ENCODE data around the gene ERFE. TPM values are rescaled to one million over a fixed set of nuclear protein-coding genes. Genes with fewer than 3 reads are reported as not detected.

ERFE gene
- total and polyA plus RNA-seq, 5 donors: 0.16 to 0.81 (median 0.52) TPM; not detected in 1

DNA sequence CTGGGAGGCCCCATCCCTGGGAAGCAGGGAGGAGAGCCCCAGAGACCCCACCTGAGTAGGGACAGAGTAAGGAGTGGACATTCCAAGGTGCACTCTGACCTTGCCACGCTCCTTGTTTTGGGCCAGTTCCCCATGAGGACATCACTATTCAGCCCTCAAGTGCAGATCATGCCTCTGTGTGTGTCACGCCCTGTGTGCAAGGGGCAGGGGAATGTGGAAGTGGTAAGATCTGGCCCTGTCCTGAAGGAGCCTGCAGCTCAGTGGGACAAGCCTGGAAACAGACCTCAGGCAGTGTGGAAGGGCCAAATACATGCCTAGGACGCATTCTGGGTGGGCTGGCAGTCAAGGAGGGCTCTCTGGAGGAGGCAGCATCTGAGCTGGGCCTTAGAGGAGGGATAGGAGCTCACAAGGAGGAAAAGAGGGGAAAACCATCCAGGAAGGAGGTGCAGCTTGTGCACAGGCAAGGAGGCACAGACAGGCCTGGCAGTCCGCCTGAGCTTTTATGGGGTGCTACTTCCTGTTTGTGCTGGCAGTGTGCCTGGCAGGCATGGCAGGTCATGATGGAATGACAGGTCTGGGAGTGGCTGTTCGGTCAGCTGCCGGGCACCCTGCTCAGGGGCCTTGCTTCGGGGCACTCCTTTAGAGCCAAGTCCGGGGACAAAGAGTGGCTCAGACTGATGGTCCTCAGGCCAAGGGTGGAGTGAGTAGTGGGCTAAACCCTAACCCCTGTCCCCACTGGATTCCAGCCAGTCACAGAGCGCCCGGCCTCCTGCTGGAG lies 17.0 kb upstream of the ERFE start:
- 61% methylated on average over 10 of the region's 10 CpGs for WGBS
- ATAC-seq (no peak), DNase-seq (peak in 1 of 3 donors; percentile 71)
- Histone ChIP-seq H3K27ac (ENCODE audit: low read length) (peak overlapping the region; percentile 34), H3K27me3 (ENCODE audit: control insufficient read depth, insufficient read depth) (no peaks in the 10 kb centered on the region), H3K4me1 (ENCODE audit: control insufficient read depth, insufficient read depth, low read length) (no peaks in the 10 kb centered on the region), H3K4me3 (ENCODE audit: low read length) (no peak overlapping the region), H3K9me3 (ENCODE audit: control insufficient read depth, low read length) (no peaks in the 10 kb centered on the region)
- intact Hi-C loops (cut with DNase I): no loop called here

DNA sequence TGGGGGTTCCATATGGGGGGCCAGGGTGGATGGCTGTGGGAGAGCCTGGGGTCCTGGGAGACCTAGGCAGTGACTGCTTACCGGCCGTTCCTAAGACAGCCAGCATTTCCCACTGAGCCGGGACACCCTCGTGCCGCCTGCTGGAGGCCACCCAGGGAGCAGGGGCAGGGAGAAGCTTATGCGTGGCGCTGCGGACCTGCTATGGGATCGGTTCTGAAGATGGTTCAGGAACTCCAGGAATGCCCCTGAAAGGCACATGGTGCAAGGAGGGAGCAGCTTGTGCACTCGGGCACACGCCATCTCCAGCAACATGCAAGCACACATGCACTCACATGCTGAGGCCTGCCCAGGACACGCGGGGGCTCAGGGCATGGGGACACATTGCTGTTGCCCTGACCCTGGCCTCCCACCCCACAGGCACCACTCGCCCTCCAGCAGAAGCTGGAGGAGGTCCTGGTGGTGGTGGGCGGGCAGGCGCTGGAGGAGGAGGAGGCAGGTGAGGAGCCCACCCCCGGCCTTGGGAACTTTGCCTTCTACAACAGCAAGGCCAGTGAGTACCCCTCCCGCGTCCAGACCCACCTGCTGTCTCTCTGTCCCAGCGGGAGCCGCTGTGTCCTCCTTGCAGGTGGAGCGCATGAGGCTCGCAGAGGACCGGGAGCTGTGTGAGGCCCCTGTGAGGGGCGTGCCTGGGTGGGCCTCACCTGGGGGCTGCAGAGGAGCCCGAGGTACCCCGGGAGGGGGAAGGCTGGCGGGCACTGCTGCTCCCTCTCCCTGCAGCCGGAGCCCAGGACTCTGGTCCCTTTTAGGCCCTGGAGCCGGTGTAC lies 16.2 kb upstream of the ERFE start:
- no peak overlapping the region for H3K4me3 ChIP-seq (ENCODE audit: low read length)
- no peaks in the 10 kb centered on the region for H3K4me1 ChIP-seq (ENCODE audit: control insufficient read depth, insufficient read depth, low read length)
- no peaks in the 10 kb centered on the region for H3K9me3 ChIP-seq (ENCODE audit: control insufficient read depth, low read length)
- DNase-seq: peak in 1 of 3 donors; percentile 65
- ATAC-seq: no peak
- H3K27me3 ChIP-seq (ENCODE audit: control insufficient read depth, insufficient read depth): no peaks in the 10 kb centered on the region
- intact Hi-C loops (cut with DNase I): no loop called here
- 74% methylated on average over 30 of the region's 30 CpGs for WGBS
- H3K27ac ChIP-seq (ENCODE audit: low read length): peak overlapping the region; percentile 34

DNA sequence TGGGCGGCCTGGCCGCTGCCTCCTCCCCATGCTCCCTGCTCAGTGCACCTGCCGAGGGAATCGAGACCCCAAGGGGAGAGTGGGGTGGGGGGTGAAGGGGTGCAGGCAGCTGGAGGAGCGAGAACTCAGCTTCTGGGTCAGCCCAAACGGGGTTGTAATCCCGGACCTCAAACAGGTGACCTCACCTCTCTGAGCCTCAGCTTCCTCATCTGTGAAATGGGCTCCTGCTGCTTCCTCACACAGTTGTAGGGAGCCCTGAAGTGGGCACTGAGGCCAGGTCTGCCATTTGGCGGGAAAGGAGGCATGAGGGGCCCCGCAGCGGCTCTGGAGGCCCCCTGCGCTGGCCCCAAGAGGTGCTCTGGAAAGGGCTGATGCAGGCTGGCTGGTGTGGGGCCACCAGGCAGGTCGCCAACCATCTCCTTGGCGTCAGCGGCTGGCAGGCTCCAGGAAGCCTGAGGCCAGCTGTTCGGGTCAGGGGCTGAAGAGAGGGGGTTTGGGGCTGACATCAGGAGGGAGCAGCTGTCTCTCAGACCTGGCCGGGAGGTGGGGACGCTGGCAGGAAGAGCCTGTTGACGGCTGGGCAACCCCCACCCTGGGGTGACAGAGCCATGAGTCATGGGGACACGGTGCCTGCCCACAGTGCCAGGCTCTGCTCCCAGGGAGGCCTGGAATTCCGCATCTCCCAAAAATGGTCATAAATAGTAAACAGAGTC lies 15.4 kb upstream of the ERFE start:
- WGBS: 62% methylated on average over 20 of the region's 20 CpGs
- ATAC-seq (peak; percentile 22 to 58), DNase-seq (peak; percentile 55 to 77 (median 71))
- H3K9me3 ChIP-seq (ENCODE audit: control insufficient read depth, low read length): no peaks in the 10 kb centered on the region
- intact Hi-C loops (cut with DNase I): no loop called here
- peak overlapping the region; percentile 8 for H3K27ac ChIP-seq (ENCODE audit: low read length)
- no peaks in the 10 kb centered on the region for H3K27me3 ChIP-seq (ENCODE audit: control insufficient read depth, insufficient read depth)
- H3K4me3 ChIP-seq (ENCODE audit: low read length): no peak overlapping the region
- no peaks in the 10 kb centered on the region for H3K4me1 ChIP-seq (ENCODE audit: control insufficient read depth, insufficient read depth, low read length)

DNA sequence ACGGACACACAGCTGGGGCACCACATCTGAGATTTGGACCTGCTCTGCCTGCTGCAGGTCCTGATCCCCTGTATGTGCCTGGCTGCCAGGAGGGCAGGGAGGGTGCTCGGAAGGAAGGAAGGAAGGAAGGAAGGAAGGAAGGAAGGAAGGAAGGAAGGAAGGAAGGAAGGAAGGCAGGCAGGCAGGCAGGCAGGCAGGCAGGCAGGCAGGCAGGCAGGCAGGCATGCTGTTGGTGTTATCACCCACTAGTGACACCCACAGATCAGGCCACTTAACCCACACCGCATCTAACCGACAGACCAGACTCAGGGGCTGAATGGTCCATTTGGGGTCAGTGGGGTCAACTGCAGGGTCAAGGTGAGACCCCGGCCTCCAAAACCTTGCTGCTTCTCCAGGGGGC lies 14.5 kb upstream of the ERFE start:
- intact Hi-C loops (cut with DNase I): no loop called here

DNA sequence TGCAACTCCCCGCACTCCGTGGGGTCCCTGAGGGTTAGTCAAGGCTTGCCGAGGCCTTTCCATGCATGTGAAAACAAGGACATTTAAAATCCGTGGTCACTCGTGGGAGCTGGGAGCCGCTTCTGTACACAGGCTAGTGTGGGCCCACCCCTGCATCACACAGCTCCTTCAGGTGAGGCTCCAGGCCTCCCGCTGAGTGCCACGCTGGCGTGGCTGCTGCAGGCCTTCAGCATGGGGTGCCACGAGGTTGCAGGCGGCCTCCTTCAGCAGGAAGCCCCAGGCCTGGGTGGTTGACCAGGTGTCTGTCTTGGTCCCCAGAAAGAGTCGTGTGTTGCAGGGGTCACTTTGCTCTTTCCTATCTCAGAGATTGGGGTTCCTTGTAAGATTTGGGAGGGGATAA lies 13.7 kb upstream of the ERFE start:
- DNase-seq (no peak), ATAC-seq (no peak)
- Histone ChIP-seq H3K9me3 (ENCODE audit: control insufficient read depth, low read length) (no peaks in the 10 kb centered on the region), H3K4me1 (ENCODE audit: control insufficient read depth, insufficient read depth, low read length) (no peaks in the 10 kb centered on the region), H3K4me3 (ENCODE audit: low read length) (no peak overlapping the region), H3K27ac (ENCODE audit: low read length) (no peak overlapping the region), H3K27me3 (ENCODE audit: control insufficient read depth, insufficient read depth) (no peaks in the 10 kb centered on the region)
- intact Hi-C loops (cut with DNase I): no loop called here
- 83% methylated on average over 12 of the region's 12 CpGs for WGBS

More for the DNA sequence above, 14.5 kb upstream of the ERFE start:
- WGBS: 77% methylated on average over 5 of the region's 5 CpGs
- ATAC-seq (no peak), DNase-seq (no peak)
- Histone ChIP-seq H3K27ac (ENCODE audit: low read length) (peak overlapping the region; percentile 7), H3K27me3 (ENCODE audit: control insufficient read depth, insufficient read depth) (no peaks in the 10 kb centered on the region), H3K4me1 (ENCODE audit: control insufficient read depth, insufficient read depth, low read length) (no peaks in the 10 kb centered on the region), H3K4me3 (ENCODE audit: low read length) (no peak overlapping the region), H3K9me3 (ENCODE audit: control insufficient read depth, low read length) (no peaks in the 10 kb centered on the region)

DNA sequence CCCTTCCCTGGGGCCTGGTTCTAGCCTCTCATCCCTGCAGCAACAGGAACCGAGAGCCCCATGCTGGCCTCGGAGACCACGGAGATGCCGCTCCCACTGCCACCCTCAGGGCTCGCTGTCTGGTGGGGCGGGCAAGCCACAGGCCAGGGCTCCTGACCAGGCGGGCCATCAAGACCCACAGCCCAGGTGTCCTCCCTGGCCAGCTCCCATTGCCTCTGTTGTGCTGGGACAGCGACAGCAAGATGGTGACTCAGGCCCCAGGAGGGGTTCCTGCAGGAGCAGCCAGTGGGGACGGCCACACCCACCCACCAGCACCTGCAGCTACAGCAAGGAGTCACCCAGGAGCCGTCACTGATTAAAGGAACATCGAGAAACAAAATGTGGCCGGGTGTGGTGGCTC lies 12.9 kb upstream of the ERFE start:
- Histone ChIP-seq H3K27ac (ENCODE audit: low read length) (no peak overlapping the region), H3K9me3 (ENCODE audit: control insufficient read depth, low read length) (no peaks in the 10 kb centered on the region), H3K4me1 (ENCODE audit: control insufficient read depth, insufficient read depth, low read length) (no peaks in the 10 kb centered on the region), H3K4me3 (ENCODE audit: low read length) (no peak overlapping the region), H3K27me3 (ENCODE audit: control insufficient read depth, insufficient read depth) (no peaks in the 10 kb centered on the region)
- intact Hi-C loops (cut with DNase I): no loop called here
- 80% methylated on average over 12 of the region's 12 CpGs for WGBS
- ATAC-seq (no peak), DNase-seq (no peak)

DNA sequence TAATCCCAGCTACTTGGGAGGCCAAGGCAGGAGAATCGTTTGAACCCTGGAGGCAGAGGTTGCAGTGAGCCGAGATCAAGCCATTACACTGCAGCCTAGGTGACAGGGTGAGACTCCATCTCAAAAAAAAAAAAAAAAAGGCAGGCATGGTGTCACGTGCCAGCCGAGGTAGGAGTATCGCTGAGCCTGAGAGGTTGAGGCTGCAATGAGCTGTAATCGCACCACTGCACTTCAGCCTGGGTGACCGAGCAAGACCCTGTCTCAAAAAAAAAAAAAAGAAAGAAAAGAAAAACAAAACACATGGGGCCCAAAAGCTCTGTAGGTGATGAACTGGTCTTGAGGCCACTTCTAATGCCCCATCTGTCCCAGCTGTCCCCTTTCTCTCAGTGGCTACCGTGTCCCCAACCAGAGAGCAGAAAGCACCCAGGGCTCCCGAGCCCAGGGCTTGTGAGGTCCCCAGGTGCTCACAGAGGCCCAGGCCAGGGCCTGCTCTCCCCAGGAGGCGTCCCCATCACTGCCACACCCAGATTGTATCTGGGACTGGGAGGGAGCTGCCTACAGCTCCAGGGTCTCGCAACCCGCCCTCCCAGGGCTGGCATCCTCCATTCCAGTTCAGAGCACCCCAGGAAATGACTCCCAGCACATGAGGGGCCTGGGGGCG lies 11.8 kb upstream of the ERFE start:
- 80% methylated on average over 13 of the region's 13 CpGs for WGBS
- no peak for ATAC-seq
- Histone ChIP-seq H3K27me3 (ENCODE audit: control insufficient read depth, insufficient read depth) (no peaks in the 10 kb centered on the region), H3K27ac (ENCODE audit: low read length) (no peak overlapping the region), H3K4me1 (ENCODE audit: control insufficient read depth, insufficient read depth, low read length) (no peaks in the 10 kb centered on the region), H3K9me3 (ENCODE audit: control insufficient read depth, low read length) (no peaks in the 10 kb centered on the region), H3K4me3 (ENCODE audit: low read length) (no peak overlapping the region)
- no peak for DNase-seq
- intact Hi-C loops (cut with DNase I): no loop called here

DNA sequence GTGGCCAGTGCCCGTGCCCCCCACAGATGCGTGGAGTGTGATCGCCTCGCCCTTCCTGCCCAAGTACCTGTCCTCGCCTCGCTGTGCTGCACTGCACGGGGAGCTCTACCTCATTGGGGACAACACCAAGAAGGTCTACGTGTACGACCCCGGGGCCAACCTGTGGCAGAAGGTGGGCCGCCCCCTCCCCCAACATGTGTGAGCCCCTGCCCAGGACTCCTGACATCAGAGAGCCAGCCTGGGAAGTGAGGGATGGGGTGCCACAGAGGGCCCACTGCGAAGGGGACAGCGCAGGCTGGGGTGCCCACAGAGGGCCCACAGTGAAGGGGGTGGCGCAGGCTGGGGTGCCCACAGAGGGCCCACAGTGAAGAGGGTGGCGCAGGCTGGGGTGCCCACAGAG lies 9.8 kb upstream of the ERFE start:
- H3K4me3 ChIP-seq (ENCODE audit: low read length): no peak overlapping the region
- intact Hi-C loops (cut with DNase I): no loop called here
- no peaks in the 10 kb centered on the region for H3K27me3 ChIP-seq (ENCODE audit: control insufficient read depth, insufficient read depth)
- no peaks in the 10 kb centered on the region for H3K4me1 ChIP-seq (ENCODE audit: control insufficient read depth, insufficient read depth, low read length)
- DNase-seq (peak in 2 of 3 donors; percentile 43 to 58), ATAC-seq (no peak)
- WGBS: 93% methylated on average over 15 of the region's 15 CpGs
- H3K27ac ChIP-seq (ENCODE audit: low read length): no peak overlapping the region
- no peaks in the 10 kb centered on the region for H3K9me3 ChIP-seq (ENCODE audit: control insufficient read depth, low read length)

DNA sequence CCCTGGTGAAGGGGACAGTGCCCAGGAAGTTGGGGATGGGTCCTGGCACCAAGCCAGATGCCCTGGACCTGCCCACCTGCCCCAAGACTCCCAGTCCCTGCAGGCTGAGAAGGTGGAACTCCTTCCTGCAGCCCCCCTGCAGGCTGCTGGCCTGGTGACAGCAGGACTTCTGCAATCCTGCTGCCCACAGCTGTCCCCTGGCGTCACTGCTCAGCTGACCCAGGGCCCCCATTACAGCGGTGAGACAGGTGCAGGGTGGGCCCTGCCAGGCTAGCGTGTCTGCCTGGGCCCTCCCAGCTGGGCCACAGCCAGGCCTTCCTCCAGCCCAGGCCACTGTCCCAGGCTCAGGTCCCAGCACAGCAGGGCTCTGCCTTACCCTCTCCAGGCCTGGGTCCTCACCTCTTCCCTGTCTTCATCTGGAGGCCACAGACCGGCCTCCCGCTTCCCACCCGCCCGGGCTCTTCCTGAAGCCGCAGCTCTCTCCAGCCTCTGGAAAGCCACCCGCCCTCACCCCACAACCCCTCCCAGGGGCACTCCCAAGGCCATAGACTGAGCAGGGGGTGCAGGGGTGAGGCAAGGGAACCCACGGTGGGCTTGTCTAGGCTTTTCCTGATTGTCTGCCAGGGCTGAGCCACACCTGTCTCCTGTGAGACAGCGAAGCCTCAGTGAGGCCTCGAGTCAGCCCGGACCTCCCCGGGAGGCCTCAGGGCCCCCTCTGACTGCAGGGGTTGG lies 8.8 kb upstream of the ERFE start:
- DNase-seq (peak in 2 of 3 donors; percentile 33 to 51), ATAC-seq (no peak)
- intact Hi-C loops (cut with DNase I): no loop called here
- Histone ChIP-seq H3K27ac (ENCODE audit: low read length) (no peak overlapping the region), H3K9me3 (ENCODE audit: control insufficient read depth, low read length) (no peaks in the 10 kb centered on the region), H3K4me3 (ENCODE audit: low read length) (no peak overlapping the region), H3K27me3 (ENCODE audit: control insufficient read depth, insufficient read depth) (no peaks in the 10 kb centered on the region), H3K4me1 (ENCODE audit: control insufficient read depth, insufficient read depth, low read length) (no peaks in the 10 kb centered on the region)
- whole genome bisulfite sequencing: 78% methylated on average over 14 of the region's 14 CpGs

DNA sequence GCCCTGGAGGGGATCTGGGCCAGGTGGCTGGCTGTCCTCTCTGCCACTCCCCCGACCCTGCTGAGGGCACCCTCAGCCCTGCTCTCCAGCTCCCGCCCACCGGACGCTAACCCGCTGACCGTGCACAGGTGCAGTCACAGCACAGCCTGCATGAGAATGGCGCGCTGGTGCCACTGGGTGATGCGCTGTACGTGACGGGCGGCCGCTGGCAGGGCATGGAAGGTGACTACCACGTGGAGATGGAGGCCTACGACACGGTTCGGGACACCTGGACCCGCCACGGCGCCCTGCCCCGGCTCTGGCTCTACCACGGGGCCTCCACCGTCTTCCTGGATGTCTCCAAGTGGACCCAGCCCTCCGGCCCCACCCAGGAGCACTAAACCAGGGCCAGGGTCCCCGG lies 8.1 kb upstream of the ERFE start:
- DNase-seq (peak in 2 of 3 donors; percentile 48 to 58), ATAC-seq (no peak)
- intact Hi-C loops (cut with DNase I): no loop called here
- Histone ChIP-seq H3K9me3 (ENCODE audit: control insufficient read depth, low read length) (no peaks in the 10 kb centered on the region), H3K27ac (ENCODE audit: low read length) (no peak overlapping the region), H3K4me3 (ENCODE audit: low read length) (no peak overlapping the region), H3K27me3 (ENCODE audit: control insufficient read depth, insufficient read depth) (no peaks in the 10 kb centered on the region), H3K4me1 (ENCODE audit: control insufficient read depth, insufficient read depth, low read length) (no peaks in the 10 kb centered on the region)
- 90% methylated on average over 25 of the region's 25 CpGs for WGBS
